HG03025 (cell line): Measurements from ENCODE around the gene KAT6B.
"Not testable (repeated sequence)": the region's sequence is repeated elsewhere in the genome, so short reads cannot be mapped to it uniquely, and the experiment has no call there.

Experiments used
- ATAC-seq: cut with Tn5 transposase; IDR thresholded peaks from one replicate; pipeline ENCODE4 v1.9.1; 2021; ENCODE audit warnings: mild to moderate bottlenecking, moderate library complexity; ENCODE audit not compliant: unreplicated experiment, low FRiP score

Gene KAT6B

DNA sequence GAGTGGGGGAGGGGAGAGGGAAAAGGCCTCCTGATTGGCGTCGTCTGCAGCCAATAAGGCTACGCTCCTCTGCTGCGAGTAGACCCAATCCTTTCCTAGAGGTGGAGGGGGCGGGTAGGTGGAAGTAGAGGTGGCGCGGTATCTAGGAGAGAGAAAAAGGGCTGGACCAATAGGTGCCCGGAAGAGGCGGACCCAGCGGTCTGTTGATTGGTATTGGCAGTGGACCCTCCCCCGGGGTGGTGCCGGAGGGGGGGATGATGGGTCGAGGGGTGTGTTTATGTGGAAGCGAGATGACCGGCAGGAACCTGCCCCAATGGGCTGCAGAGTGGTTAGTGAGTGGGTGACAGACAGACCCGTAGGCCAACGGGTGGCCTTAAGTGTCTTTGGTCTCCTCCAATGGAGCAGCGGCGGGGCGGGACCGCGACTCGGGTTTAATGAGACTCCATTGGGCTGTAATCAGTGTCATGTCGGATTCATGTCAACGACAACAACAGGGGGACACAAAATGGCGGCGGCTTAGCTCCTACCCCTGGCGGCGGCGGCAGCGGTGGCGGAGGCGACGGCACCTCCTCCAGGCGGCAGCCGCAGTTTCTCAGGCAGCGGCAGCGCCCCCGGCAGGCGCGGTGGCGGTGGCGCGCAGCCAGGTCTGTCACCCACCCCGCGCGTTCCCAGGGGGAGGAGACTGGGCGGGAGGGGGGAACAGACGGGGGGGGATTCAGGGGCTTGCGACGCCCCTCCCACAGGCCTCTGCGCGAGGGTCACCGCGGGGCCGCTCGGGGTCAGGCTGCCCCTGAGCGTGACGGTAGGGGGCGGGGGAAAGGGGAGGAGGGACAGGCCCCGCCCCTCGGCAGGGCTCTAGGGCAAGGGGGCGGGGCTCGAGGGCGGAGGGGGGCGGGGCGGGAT, at the start of gene KAT6B:
TSS of gene KAT6B (plus strand) at position 459 of the 903 bp plus-strand sequence. CDS start 16,258 bp downstream, outside the sequence.
- peak; percentile 80 for ATAC-seq

DNA sequence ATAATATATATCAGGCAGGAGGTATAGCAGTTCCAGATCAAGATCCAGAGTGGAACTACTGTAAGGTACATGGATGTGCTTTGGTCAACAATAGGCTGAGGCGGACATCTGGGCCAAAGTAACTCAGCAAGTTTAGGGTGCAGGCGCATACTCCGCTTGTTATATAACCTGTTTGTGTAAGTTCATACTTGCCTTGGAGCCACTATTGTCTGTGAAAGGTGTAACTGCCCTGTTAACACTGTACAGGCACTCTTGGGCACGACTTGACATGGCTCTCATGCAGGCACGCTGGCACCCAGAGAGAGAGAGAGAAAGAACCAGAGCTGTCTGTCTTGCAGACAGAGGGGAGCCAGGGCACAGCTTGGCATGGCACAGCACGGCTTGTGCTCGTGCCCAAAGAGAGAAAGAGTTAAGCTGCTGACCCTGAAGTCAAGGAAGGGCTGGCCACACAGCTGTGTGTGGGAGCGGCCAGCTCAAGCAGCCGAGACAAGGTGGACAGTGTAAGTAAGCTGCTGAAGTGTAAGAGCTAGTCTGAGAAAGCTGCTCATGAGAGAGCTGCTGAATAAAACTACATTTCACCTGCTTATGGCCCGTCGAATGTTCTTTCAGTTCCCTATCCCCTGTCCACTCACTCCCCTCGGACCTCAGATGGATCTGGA, 47.8 kb upstream of the KAT6B start:
- ATAC-seq, result no peak

- ATAC-seq, result not testable (repeated sequence)
Observed at GRCh38 chr10:74781870-74782269, 44.5 kb upstream of the KAT6B start.

DNA sequence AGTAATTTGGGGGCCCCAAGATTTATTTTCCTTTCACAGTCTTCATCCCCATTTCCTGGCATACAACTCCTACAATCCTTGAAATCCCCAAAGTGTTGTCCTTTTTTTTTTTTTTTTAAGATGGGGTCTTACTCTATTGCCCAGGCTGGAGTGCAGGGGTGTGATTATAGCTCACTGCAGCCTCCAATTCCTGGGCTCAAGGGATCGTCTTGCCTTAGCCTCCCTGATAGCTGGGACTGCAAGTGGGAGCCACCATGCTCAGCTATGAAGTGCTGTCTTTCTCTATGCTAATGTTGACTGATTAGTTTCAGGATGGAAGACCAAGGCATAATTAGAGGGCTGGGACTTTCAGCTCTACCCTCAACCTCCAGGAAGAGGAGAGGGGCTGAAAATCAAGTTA, 41.9 kb upstream of the KAT6B start:
- no peak for ATAC-seq

- no peak for ATAC-seq
Observed at GRCh38 chr10:74786126-74786525, 40.3 kb upstream of the KAT6B start.

- no peak for ATAC-seq
Observed at GRCh38 chr10:74787457-74787856, 38.9 kb upstream of the KAT6B start.

- ATAC-seq, result not testable (repeated sequence)
Observed at GRCh38 chr10:74791979-74792378, 34.4 kb upstream of the KAT6B start.

DNA sequence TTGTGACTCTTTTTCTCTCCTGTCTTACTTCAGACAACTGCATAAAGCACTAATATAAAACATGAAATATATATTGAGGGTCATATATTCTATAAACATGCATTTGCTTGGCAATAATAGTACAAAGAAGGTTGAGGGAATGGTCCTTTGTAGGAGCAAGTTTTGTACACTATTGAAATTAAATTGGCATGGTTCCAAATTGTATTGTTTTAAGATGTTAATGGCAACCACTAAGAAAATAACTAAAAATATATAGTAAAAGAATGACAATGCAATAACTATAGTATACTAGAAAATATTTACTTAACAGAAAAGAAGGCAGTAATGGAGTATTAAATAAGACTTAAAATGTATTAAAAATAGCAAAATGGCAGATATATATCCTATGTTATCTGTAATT, 33.7 kb upstream of the KAT6B start:
- ATAC-seq, result no peak

GRCh38 chr10:74793240-74793639, 33.2 kb upstream of the KAT6B start:
- not testable (repeated sequence) for ATAC-seq

GRCh38 chr10:74794531-74794930, 31.9 kb upstream of the KAT6B start:
- no peak for ATAC-seq

DNA sequence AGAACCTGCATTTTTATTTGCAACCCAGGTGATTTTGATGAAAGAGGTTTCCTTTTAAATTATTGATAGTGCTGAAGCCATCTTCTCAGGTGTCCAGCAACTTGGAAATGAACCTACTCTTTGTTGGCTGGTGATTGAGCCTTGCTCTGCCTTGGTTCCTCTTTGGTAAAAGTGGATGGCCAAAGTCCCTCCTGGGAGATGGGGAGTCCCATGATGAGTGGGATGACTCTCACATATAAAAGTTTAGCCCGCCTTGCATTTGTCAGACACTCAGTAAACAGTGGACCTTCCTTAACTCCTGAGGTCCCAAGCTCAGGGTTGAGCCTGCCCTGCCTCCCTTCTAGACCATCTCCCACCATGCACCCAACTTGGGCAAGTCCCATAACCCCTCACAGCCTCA, 28.9 kb upstream of the KAT6B start:
- ATAC-seq, result no peak

DNA sequence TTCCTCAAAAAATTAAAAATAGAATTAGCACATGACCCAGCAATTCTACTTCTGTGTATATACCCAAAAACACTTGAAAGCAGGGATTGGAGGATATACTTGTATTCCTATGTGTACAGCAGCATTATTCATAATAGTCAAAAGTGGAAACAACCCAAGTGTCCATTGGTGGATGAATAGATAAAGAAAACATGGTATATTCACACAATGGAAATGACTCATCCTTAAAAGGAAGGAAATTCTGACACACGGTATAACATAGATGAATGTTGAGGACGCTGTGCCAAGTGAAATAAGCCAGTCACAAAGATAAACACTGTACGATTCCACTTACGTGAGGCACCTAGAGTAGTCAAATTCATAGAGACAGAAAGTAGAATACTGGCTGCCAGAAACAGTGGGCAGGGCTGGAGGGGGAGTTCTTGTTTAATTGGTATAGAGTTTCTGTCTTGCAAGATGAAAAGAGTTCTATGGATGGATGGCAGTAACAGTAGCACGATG, 26.6 kb upstream of the KAT6B start:
- ATAC-seq, result no peak

- ATAC-seq, result no peak
Observed at GRCh38 chr10:74801447-74801846, 25.0 kb upstream of the KAT6B start.

DNA sequence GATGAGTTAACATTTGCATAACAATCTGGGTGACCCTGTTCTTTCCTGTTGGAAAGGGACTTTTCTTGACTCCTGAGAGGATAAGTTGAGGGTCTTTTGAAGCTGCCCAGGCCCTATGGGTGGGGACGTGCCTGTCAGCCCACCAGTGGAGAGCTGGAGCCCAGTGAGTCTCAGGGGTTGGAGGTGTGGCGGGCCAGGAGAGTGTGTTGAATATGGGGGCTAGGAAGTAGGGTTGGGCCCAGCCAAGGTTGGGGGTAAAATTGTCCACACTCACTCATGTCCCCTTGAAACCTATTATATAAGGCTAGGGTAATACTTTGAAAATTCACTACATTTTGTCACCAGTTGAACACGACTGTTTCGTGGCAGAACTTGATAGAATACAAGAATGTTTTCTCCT, 17.9 kb upstream of the KAT6B start:
- no peak for ATAC-seq

GRCh38 chr10:74810087-74810486, 16.3 kb upstream of the KAT6B start:
- ATAC-seq, result no peak

- ATAC-seq, result no peak
Observed at GRCh38 chr10:74813381-74814259, 12.8 kb upstream of the KAT6B start.

DNA sequence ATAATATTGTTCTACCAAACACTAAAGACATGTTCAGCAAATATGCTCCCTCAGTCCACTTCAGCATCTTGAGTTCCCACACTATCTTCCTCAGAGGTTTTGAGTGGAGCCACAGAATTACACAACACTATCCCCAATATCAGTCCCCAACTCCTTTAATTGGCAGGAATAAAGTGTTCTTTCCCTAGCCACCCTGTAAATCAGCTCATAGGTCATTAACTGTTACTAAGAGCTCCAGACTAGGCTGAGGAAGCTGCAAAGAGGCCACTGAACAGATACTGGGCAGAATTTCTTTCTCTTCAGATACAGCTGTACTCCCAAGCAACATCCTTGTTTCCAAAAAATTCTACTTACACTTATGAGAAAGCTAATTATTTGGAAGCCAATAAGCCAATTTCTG, 11.6 kb upstream of the KAT6B start:
- no peak for ATAC-seq

DNA sequence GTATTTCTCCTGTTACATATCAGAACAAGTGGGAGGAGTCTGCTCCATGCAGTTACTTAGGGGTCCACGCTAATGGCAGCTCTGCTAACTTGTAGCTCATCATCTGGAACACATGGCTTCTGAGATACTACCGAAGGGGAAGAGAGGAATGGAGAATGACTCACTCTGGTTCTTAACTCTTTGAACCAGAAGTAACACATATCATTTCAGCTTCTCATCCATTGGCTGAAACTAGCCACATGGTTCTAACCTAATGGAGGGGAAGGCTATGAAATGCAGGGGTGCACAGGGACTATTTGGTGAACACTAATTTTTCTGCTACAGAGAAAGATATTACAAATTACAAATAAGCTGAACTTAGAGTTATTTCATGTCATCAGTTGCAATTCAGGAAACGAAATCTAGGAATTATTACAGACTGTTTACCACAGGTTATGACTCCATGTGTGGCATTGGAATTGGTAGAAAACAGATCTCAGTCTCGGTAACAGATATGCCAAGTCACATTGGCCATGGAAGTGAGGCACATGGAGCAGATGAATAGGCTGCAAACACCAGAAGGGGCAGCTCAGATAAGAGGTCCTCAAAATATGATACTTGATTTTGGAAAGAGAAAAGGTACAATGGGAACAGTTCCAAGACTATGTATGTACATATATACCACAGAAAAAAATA, 9.4 kb upstream of the KAT6B start:
- no peak for ATAC-seq

DNA sequence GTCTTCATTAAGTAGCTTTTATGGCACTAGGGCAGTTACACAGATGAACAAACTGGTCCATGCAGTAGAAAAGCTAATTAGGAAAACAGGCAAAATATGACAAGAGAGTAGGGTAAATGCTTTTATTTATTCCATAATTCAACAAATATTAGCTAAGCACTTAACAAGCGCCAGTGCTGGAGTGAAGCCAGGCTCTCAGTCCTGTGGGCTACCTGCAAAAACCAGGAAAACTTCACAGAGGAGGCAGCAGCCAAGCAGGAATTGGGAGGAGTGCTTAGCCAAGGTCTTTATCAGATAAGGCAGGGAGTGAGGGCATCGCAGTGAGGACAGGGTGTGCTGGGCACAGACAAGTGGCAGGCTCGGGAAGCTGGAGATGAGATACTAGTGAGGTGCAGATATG, 4.9 kb upstream of the KAT6B start:
- no peak for ATAC-seq

DNA sequence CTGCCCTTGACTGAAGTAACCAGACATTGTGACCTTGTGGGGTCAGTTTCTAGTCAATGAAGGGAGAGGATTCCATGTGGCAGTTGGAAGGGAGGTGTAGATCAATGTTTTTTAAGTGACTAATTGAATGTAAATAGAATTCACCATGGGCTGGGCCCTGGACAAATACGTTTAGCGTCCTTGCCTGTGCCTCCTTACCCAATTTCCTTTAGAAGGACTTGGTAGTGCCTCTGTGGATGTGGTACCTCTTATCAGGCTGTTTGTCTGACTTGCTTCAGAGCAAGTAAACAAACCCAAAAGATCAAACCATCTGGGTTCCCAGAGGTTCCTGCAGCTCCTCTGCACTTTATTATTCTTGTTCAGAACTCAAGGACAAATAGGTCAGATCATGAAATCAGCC, 4.3 kb upstream of the KAT6B start:
- ATAC-seq, result no peak
